Measurements from ENCODE around the gene MAPRE3. TPM values are rescaled to one million over a fixed set of nuclear protein-coding genes. Genes with fewer than 3 reads are reported as not detected.

Gene MAPRE3
- polyA plus RNA-seq, 1 experiment, result 15.3 TPM

GRCh38 chr2:27021253-27022049 is 51.0 kb downstream of the MAPRE3 start:
- peaks cover 13% of the 10 kb centered on the region for H3K36me3 ChIP-seq (ENCODE audit: control insufficient read depth, insufficient read depth, low read length)
- H3K4me3 ChIP-seq (ENCODE audit: low read depth, low read length), result no peak overlapping the region
- TF ChIP-seq, protein P1, sequence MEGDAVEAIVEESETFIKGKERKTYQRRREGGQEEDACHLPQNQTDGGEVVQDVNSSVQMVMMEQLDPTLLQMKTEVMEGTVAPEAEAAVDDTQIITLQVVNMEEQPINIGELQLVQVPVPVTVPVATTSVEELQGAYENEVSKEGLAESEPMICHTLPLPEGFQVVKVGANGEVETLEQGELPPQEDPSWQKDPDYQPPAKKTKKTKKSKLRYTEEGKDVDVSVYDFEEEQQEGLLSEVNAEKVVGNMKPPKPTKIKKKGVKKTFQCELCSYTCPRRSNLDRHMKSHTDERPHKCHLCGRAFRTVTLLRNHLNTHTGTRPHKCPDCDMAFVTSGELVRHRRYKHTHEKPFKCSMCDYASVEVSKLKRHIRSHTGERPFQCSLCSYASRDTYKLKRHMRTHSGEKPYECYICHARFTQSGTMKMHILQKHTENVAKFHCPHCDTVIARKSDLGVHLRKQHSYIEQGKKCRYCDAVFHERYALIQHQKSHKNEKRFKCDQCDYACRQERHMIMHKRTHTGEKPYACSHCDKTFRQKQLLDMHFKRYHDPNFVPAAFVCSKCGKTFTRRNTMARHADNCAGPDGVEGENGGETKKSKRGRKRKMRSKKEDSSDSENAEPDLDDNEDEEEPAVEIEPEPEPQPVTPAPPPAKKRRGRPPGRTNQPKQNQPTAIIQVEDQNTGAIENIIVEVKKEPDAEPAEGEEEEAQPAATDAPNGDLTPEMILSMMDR (IDR thresholded peaks at IDR 0.05; ENCODE audit: insufficient read depth, low read depth, low read length), result no peak
- ChIA-PET POLR2A (interaction anchor here (0.5 to 0.7 kb wide), 2 partner anchors 62 to 250 kb away, joined by 3 to 4 read pairs; no protein-coding TSS in a partner anchor), CTCF (interaction anchor here (2.7 kb wide), 1 partner anchor 60 kb away, joined by 10 read pairs; no protein-coding TSS in a partner anchor)
- H3K27me3 ChIP-seq (ENCODE audit: control insufficient read depth, insufficient read depth, low read length), result no peaks in the 10 kb centered on the region
- no peak for DNase-seq (ENCODE audit: low read depth)

- POLR2A ChIA-PET, result no interaction called here
- H3K27me3 ChIP-seq (ENCODE audit: control insufficient read depth, insufficient read depth, low read length), result no peaks in the 10 kb centered on the region
- CTCF ChIA-PET, result interaction anchor here (1.6 to 2.7 kb wide), 2 partner anchors 62 to 177 kb away, joined by 3 to 10 read pairs; no protein-coding TSS in a partner anchor
- H3K36me3 ChIP-seq (ENCODE audit: control insufficient read depth, insufficient read depth, low read length), result peaks cover 13% of the 10 kb centered on the region
- DNase-seq (ENCODE audit: low read depth), result no peak
- TF ChIP-seq, protein P1 (IDR thresholded peaks at IDR 0.05; ENCODE audit: insufficient read depth, low read depth, low read length), result no peak
- H3K4me3 ChIP-seq (ENCODE audit: low read depth, low read length), result no peak overlapping the region
These were observed 53.3 kb downstream of the MAPRE3 start for GRCh38 chr2:27023740-27024139.

- TF ChIP-seq, protein P1 (IDR thresholded peaks at IDR 0.05; ENCODE audit: insufficient read depth, low read depth, low read length), result 0 out of 2 replicates have a peak, but pooled peaks have one; percentile 4
- H3K36me3 ChIP-seq (ENCODE audit: control insufficient read depth, insufficient read depth, low read length), result peaks cover 13% of the 10 kb centered on the region
- DNase-seq (ENCODE audit: low read depth), result no peak
- no peak overlapping the region for H3K4me3 ChIP-seq (ENCODE audit: low read depth, low read length)
- no peaks in the 10 kb centered on the region for H3K27me3 ChIP-seq (ENCODE audit: control insufficient read depth, insufficient read depth, low read length)
- POLR2A ChIA-PET, result no interaction called here
- CTCF ChIA-PET, result interaction anchor here (0.5 to 2.1 kb wide), 2 partner anchors 61 to 1318 kb away, joined by 3 to 7 read pairs; no protein-coding TSS in a partner anchor
These were observed 53.8 kb downstream of the MAPRE3 start for GRCh38 chr2:27024188-27024587.

GRCh38 chr2:27024812-27025211 is 54.4 kb downstream of the MAPRE3 start:
- Histone ChIP-seq H3K27me3 (ENCODE audit: control insufficient read depth, insufficient read depth, low read length) (no peaks in the 10 kb centered on the region), H3K4me3 (ENCODE audit: low read depth, low read length) (no peak overlapping the region), H3K36me3 (ENCODE audit: control insufficient read depth, insufficient read depth, low read length) (peaks cover 13% of the 10 kb centered on the region)
- no peak for DNase-seq (ENCODE audit: low read depth)
- TF ChIP-seq, protein P1 (IDR thresholded peaks at IDR 0.05; ENCODE audit: insufficient read depth, low read depth, low read length), result no peak
- CTCF ChIA-PET, result interaction anchor here (0.7 to 2.1 kb wide), 4 partner anchors 47 to 179 kb away, joined by 3 to 7 read pairs (median 4); no protein-coding TSS in a partner anchor
- POLR2A ChIA-PET, result no interaction called here

- H3K27me3 ChIP-seq (ENCODE audit: control insufficient read depth, insufficient read depth, low read length), result no peaks in the 10 kb centered on the region
- no peak overlapping the region for H3K4me3 ChIP-seq (ENCODE audit: low read depth, low read length)
- ChIA-PET CTCF (interaction anchor here (0.7 to 2.1 kb wide), 4 partner anchors 48 to 179 kb away, joined by 3 to 7 read pairs (median 4); no protein-coding TSS in a partner anchor), POLR2A (no interaction called here)
- peaks cover 13% of the 10 kb centered on the region for H3K36me3 ChIP-seq (ENCODE audit: control insufficient read depth, insufficient read depth, low read length)
- TF ChIP-seq, protein P1 (IDR thresholded peaks at IDR 0.05; ENCODE audit: insufficient read depth, low read depth, low read length), result no peak
- DNase-seq (ENCODE audit: low read depth), result no peak
These were observed 54.9 kb downstream of the MAPRE3 start for GRCh38 chr2:27025281-27025800.
